Measurements from ENCODE around the gene TMEM40. TPM values are rescaled to one million over a fixed set of nuclear protein-coding genes. Genes with fewer than 3 reads are reported as not detected.
"Not testable (repeated sequence)": the region's sequence is repeated elsewhere in the genome, so short reads cannot be mapped to it uniquely, and the experiment has no call there.

TMEM40 gene
- polyA plus RNA-seq, 1 of the 3 experiments (the other 2 are of a cell fraction), result 0.05 TPM

DNA sequence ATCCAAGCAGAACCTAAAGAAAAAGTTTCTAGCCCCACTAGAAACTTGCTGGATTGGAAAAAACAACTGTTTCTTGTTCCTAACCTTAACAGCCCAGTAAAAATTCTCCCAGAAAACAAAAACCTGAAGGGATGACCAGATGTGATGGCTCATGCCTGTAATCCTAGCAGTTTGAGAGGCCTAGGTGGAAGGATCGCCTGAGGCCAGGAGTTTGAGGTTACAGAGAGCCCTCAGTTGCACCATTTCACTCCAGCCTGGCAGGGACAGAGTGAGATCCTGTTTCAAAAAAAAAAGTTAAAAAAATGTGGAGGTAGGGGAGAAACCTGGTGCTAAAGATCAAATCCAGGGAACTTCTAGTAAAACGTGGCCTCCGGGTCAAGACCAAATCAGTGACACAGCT is 56.6 kb downstream of the TMEM40 start:
- Histone ChIP-seq H3K9ac (no peak overlapping the region), H3F3A (replicated peaks; ENCODE audit: insufficient read depth) (no peaks in the 10 kb centered on the region), H3K9me3 (no peaks in the 10 kb centered on the region), H2AFZ (ENCODE audit: low read depth) (no peak overlapping the region), H3K9me2 (no peaks in the 10 kb centered on the region), H3K79me2 (ENCODE audit: insufficient read depth) (no peaks in the 10 kb centered on the region), H4K20me1 (ENCODE audit: insufficient read depth) (no peaks in the 10 kb centered on the region), H3K27ac (ENCODE audit: low read depth in 2 of 2, low read length in 1 of 2) (no peak overlapping the region), H3K27me3 (ENCODE audit: insufficient read depth) (no peaks in the 10 kb centered on the region), H3K4me1 (ENCODE audit: control insufficient read depth in 1 of 2, insufficient read depth in 2 of 2, low read depth in 1 of 2, low read length in 1 of 2) (no peaks in the 10 kb centered on the region; a peak in 1 of 4 replicates), H3K36me3 (replicated peaks in 1 of 2; ENCODE audit: control insufficient read depth in 1 of 2, insufficient read depth in 2 of 2, low read length in 1 of 2) (no peaks in the 10 kb centered on the region), H3K4me2 (no peak overlapping the region), H3K4me3 (ENCODE audit: low read depth in 2 of 2, low read length in 1 of 2) (no peak overlapping the region)
- TF ChIP-seq SIN3A (IDR thresholded peaks at IDR 0.05; ENCODE audit: borderline replicate concordance, low read depth, low read length) (no peak), FOXJ3 (CRISPR knock-in tag; IDR thresholded peaks at IDR 0.05) (no peak), NRF1 (IDR thresholded peaks at IDR 0.05; ENCODE audit: low read depth, low read length) (no peak), FOXM1 (IDR thresholded peaks at IDR 0.05; ENCODE audit: low read depth) (no peak), SMC3 (IDR thresholded peaks at IDR 0.05; ENCODE audit: low read depth, low read length) (no peak)
- TF ChIP-seq, protein P1, sequence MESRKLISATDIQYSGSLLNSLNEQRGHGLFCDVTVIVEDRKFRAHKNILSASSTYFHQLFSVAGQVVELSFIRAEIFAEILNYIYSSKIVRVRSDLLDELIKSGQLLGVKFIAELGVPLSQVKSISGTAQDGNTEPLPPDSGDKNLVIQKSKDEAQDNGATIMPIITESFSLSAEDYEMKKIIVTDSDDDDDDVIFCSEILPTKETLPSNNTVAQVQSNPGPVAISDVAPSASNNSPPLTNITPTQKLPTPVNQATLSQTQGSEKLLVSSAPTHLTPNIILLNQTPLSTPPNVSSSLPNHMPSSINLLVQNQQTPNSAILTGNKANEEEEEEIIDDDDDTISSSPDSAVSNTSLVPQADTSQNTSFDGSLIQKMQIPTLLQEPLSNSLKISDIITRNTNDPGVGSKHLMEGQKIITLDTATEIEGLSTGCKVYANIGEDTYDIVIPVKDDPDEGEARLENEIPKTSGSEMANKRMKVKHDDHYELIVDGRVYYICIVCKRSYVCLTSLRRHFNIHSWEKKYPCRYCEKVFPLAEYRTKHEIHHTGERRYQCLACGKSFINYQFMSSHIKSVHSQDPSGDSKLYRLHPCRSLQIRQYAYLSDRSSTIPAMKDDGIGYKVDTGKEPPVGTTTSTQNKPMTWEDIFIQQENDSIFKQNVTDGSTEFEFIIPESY (IDR thresholded peaks at IDR 0.05; ENCODE audit: borderline replicate concordance, low read depth), result no peak
- POLR2A ChIA-PET, result no interaction called here
- no peak for DNase-seq
- CTCF ChIA-PET, result interaction anchor here (3.2 kb wide), 1 partner anchor 18 kb away, joined by 14 read pairs; no protein-coding TSS in a partner anchor
- 84% methylated on average over 3 of the region's 3 CpGs for WGBS (ENCODE audit: low lambda C conversion rate)

DNA sequence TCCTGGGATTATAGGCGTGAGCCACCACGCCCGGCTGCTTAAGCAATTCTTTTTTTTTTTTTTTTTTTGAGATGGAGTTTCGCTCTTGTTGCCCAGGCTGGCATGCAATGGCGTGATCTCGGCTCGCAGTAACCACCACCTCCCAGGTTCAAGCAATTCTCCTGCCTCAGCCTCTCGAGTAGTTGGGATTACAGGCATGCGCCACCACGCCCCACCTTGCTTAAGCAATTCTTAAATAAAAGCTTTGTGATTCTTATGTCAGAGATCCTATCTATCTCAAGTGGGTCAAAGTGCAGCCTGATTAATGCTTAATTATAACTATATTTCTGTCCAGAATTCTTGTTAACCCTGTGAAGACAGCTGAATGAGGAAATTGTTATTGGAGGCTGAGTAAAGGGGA is 57.5 kb downstream of the TMEM40 start:
- H4K20me1 ChIP-seq (ENCODE audit: insufficient read depth); H3F3A ChIP-seq (replicated peaks; ENCODE audit: insufficient read depth); H3K27ac ChIP-seq (ENCODE audit: low read depth in 2 of 2, low read length in 1 of 2); POLR2A ChIA-PET; H3K4me1 ChIP-seq (ENCODE audit: control insufficient read depth in 1 of 2, insufficient read depth in 2 of 2, low read depth in 1 of 2, low read length in 1 of 2); H3K27me3 ChIP-seq (ENCODE audit: insufficient read depth); H3K36me3 ChIP-seq (replicated peaks in 1 of 2; ENCODE audit: control insufficient read depth in 1 of 2, insufficient read depth in 2 of 2, low read length in 1 of 2); H3K4me2 ChIP-seq; H3K79me2 ChIP-seq (ENCODE audit: insufficient read depth); H3K9ac ChIP-seq; H3K9me3 ChIP-seq; H3K4me3 ChIP-seq (ENCODE audit: low read depth in 2 of 2, low read length in 1 of 2); H3K9me2 ChIP-seq; H2AFZ ChIP-seq (ENCODE audit: low read depth); DNase-seq: not testable (repeated sequence)
- CTCF ChIA-PET, result interaction anchor here (3.2 kb wide), 1 partner anchor 19 kb away, joined by 14 read pairs; no protein-coding TSS in a partner anchor
- WGBS (ENCODE audit: low lambda C conversion rate), result 89% methylated on average over 10 of the region's 10 CpGs

GRCh38 chr3:12700800-12701199 is 58.3 kb downstream of the TMEM40 start:
- Histone ChIP-seq H3K4me3 (ENCODE audit: low read depth in 2 of 2, low read length in 1 of 2) (no peak overlapping the region), H2AFZ (ENCODE audit: low read depth) (no peak overlapping the region), H3K9ac (no peak overlapping the region), H4K20me1 (ENCODE audit: insufficient read depth) (no peaks in the 10 kb centered on the region), H3K79me2 (ENCODE audit: insufficient read depth) (no peaks in the 10 kb centered on the region), H3K9me2 (no peaks in the 10 kb centered on the region), H3K27ac (ENCODE audit: low read depth in 2 of 2, low read length in 1 of 2) (no peak overlapping the region), H3K36me3 (replicated peaks in 1 of 2; ENCODE audit: control insufficient read depth in 1 of 2, insufficient read depth in 2 of 2, low read length in 1 of 2) (no peaks in the 10 kb centered on the region), H3F3A (replicated peaks; ENCODE audit: insufficient read depth) (no peaks in the 10 kb centered on the region), H3K4me2 (no peak overlapping the region), H3K4me1 (ENCODE audit: control insufficient read depth in 1 of 2, insufficient read depth in 2 of 2, low read depth in 1 of 2, low read length in 1 of 2) (no peaks in the 10 kb centered on the region), H3K27me3 (ENCODE audit: insufficient read depth) (no peaks in the 10 kb centered on the region), H3K9me3 (no peaks in the 10 kb centered on the region)
- no peak for DNase-seq
- POLR2A ChIA-PET, result no interaction called here
- WGBS (ENCODE audit: low lambda C conversion rate), result 50% methylated on average over 2 of the region's 2 CpGs
- CTCF ChIA-PET, result interaction anchor here (3.2 kb wide), 1 partner anchor 19 kb away, joined by 14 read pairs; no protein-coding TSS in a partner anchor
- TF ChIP-seq ELF1 (IDR thresholded peaks at IDR 0.05) (no peak), EZH2phosphoT487 (IDR thresholded peaks at IDR 0.05; ENCODE audit: borderline replicate concordance, low read depth) (no peak), REST (IDR thresholded peaks at IDR 0.05; ENCODE audit: low read depth, low read length) (no peak), MAX (IDR thresholded peaks at IDR 0.05; ENCODE audit: low read depth) (no peak), YY1 (IDR thresholded peaks at IDR 0.05; ENCODE audit: low read depth) (no peak), MEF2A (IDR thresholded peaks at IDR 0.05; ENCODE audit: borderline replicate concordance, low read depth) (no peak)
- TF ChIP-seq, protein P1 (IDR thresholded peaks at IDR 0.05; ENCODE audit: borderline replicate concordance, low read depth), result no peak
- TF ChIP-seq, protein P2, sequence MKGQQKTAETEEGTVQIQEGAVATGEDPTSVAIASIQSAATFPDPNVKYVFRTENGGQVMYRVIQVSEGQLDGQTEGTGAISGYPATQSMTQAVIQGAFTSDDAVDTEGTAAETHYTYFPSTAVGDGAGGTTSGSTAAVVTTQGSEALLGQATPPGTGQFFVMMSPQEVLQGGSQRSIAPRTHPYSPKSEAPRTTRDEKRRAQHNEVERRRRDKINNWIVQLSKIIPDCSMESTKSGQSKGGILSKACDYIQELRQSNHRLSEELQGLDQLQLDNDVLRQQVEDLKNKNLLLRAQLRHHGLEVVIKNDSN (IDR thresholded peaks at IDR 0.05; ENCODE audit: borderline replicate concordance, low read depth), result no peak

Data from SK-N-SH (cell line).